ENCODE results near the gene RGS7. TPM values are rescaled to one million over a fixed set of nuclear protein-coding genes. Genes with fewer than 3 reads are reported as not detected.
"Not testable (repeated sequence)": the region's sequence is repeated elsewhere in the genome, so short reads cannot be mapped to it uniquely, and the experiment has no call there.

RGS7 gene
- polyA plus RNA-seq, 4 donors: 5.5 to 31.0 (median 6.9) TPM

- DNase-seq (ENCODE audit: low read depth in 4 of 4, low spot score in 3 of 4): no peak
These were observed 24.0 kb downstream of the RGS7 start for GRCh38 chr1:241332987-241333386.

- DNase-seq (ENCODE audit: low read depth in 4 of 4, low spot score in 3 of 4): no peak
These were observed 25.0 kb downstream of the RGS7 start for GRCh38 chr1:241332037-241332409.

- no peak for DNase-seq (ENCODE audit: low read depth in 4 of 4, low spot score in 3 of 4)
These were observed 25.5 kb downstream of the RGS7 start for GRCh38 chr1:241331328-241332036.

- no peak for DNase-seq (ENCODE audit: low read depth in 4 of 4, low spot score in 3 of 4)
These were observed 26.2 kb downstream of the RGS7 start for GRCh38 chr1:241330619-241331327.

GRCh38 chr1:241325456-241325855 lies 31.5 kb downstream of the RGS7 start:
- DNase-seq (ENCODE audit: low read depth in 4 of 4, low spot score in 3 of 4): no peak

- peak; percentile 27 to 42 (median 40) for DNase-seq (ENCODE audit: low read depth in 4 of 4, low spot score in 3 of 4)
These were observed 33.4 kb downstream of the RGS7 start for GRCh38 chr1:241323514-241324195.

GRCh38 chr1:241317676-241318075 lies 39.3 kb downstream of the RGS7 start:
- no peak for DNase-seq (ENCODE audit: low read depth in 4 of 4, low spot score in 3 of 4)

GRCh38 chr1:241316372-241316771 lies 40.6 kb downstream of the RGS7 start:
- no peak for DNase-seq (ENCODE audit: low read depth in 4 of 4, low spot score in 3 of 4)

GRCh38 chr1:241311056-241311746 lies 45.8 kb downstream of the RGS7 start:
- DNase-seq (ENCODE audit: low read depth in 4 of 4, low spot score in 3 of 4): no peak

- no peak for DNase-seq (ENCODE audit: low read depth in 4 of 4, low spot score in 3 of 4)
These were observed 46.6 kb downstream of the RGS7 start for GRCh38 chr1:241310451-241310850.

- DNase-seq (ENCODE audit: low read depth in 4 of 4, low spot score in 3 of 4): no peak
These were observed 47.4 kb downstream of the RGS7 start for GRCh38 chr1:241309651-241310050.

GRCh38 chr1:241308471-241308870 lies 48.5 kb downstream of the RGS7 start:
- no peak for DNase-seq (ENCODE audit: low read depth in 4 of 4, low spot score in 3 of 4)

GRCh38 chr1:241308011-241308410 lies 49.0 kb downstream of the RGS7 start:
- no peak for DNase-seq (ENCODE audit: low read depth in 4 of 4, low spot score in 3 of 4)

GRCh38 chr1:241306125-241306790 lies 50.7 kb downstream of the RGS7 start:
- DNase-seq (ENCODE audit: low read depth in 4 of 4, low spot score in 3 of 4): no peak

GRCh38 chr1:241302024-241302423 lies 55.0 kb downstream of the RGS7 start:
- not testable (repeated sequence) for DNase-seq (ENCODE audit: low read depth in 4 of 4, low spot score in 3 of 4)

- no peak for DNase-seq (ENCODE audit: low read depth in 4 of 4, low spot score in 3 of 4)
These were observed 57.7 kb downstream of the RGS7 start for GRCh38 chr1:241299347-241299746.

- no peak for DNase-seq (ENCODE audit: low read depth in 4 of 4, low spot score in 3 of 4)
These were observed 64.0 kb downstream of the RGS7 start for GRCh38 chr1:241292973-241293372.

GRCh38 chr1:241291548-241291947 lies 65.5 kb downstream of the RGS7 start:
- DNase-seq (ENCODE audit: low read depth in 4 of 4, low spot score in 3 of 4): not testable (repeated sequence)

- no peak for DNase-seq (ENCODE audit: low read depth in 4 of 4, low spot score in 3 of 4)
These were observed 70.5 kb downstream of the RGS7 start for GRCh38 chr1:241286486-241286885.

- DNase-seq (ENCODE audit: low read depth in 4 of 4, low spot score in 3 of 4): no peak
These were observed 80.6 kb downstream of the RGS7 start for GRCh38 chr1:241276391-241276790.

- no peak for DNase-seq (ENCODE audit: low read depth in 4 of 4, low spot score in 3 of 4)
These were observed 81.0 kb downstream of the RGS7 start for GRCh38 chr1:241275981-241276380.
